Smooth muscle cell of the brain vasculature (primary cell): Measurements from ENCODE around the gene PSMD1.
"Not testable (repeated sequence)": the region's sequence is repeated elsewhere in the genome, so short reads cannot be mapped to it uniquely, and the experiment has no call there.

Experiments used
- DNase-seq: peaks from one replicate; pipeline ENCODE4 v3.0.0-alpha.2; 2012; ENCODE audit warnings: low read depth, low spot score

The PSMD1 gene

DNA sequence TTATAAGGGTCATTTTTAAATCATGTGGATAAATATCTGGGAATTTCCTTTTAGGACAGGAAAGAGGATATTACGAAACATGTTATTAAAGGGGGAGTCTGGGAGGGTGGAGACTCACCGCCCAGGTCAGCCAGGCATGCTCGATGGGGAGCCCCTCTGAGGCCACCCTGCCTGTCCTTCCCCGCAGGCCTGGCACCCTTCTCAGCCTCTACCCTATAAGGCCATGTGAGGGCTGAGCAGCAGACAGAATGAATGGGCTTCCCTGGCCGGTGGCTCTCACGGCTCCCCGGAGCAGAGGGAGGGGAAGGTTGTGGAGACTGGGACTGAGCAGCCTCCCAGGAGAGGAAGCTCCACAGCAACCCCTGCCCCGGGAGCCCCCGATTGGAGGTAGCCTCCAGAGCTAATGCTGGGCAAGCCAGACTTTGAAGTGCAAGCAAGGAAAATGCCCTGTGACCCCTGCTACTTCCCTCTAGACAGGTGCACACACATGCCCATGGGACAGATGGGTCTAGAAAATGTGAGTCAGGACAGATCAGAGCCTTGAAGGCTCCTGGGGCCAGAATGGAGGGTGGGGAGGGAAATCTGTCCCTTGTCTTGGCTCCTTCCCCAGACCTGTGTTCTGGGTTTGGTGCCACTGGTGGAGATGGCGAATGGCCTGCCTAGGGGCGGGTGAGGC is 128.5 kb downstream of the PSMD1 start:
- DNase-seq = no peak

DNA sequence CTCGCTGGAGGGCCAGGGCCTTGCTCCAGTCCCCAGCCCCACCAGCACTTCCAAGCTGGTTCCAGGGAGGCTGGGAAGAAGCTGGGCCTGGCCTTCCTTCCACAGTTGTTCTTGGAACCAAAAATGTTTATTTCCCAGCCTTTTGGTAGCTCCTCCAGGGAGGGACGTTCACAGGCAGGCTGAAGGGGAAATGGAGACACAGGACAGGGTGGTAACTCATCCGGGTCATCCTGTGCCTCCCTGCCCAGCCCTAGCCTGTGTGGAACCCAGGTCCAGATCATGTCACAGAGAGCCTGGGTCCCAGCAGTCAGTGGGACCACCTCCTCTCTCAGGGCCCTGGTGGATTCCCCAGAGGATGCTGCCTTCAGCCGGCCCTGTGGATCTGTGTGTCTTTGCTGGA is 129.2 kb downstream of the PSMD1 start:
- DNase-seq = no peak

DNA sequence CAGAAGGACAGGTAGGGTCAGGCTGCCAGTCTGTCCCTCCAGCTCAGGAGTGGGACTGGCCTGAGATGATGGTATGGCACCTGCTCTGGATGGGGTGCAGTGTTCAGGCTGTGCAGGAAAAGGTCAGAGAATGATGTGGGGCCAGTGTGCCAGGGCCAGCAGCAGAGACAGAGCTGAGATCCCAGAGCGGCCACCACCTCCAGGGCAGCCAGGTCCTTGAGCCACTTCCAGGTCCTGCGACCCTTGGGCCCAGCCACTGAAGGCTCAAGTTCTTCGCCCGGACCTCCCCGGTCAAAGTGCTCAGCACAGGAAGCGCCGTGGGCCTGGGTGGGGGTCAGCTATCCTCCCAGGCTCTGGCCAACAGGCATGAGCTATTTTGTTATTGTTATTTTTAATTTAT is 129.7 kb downstream of the PSMD1 start:
- DNase-seq = no peak

DNA sequence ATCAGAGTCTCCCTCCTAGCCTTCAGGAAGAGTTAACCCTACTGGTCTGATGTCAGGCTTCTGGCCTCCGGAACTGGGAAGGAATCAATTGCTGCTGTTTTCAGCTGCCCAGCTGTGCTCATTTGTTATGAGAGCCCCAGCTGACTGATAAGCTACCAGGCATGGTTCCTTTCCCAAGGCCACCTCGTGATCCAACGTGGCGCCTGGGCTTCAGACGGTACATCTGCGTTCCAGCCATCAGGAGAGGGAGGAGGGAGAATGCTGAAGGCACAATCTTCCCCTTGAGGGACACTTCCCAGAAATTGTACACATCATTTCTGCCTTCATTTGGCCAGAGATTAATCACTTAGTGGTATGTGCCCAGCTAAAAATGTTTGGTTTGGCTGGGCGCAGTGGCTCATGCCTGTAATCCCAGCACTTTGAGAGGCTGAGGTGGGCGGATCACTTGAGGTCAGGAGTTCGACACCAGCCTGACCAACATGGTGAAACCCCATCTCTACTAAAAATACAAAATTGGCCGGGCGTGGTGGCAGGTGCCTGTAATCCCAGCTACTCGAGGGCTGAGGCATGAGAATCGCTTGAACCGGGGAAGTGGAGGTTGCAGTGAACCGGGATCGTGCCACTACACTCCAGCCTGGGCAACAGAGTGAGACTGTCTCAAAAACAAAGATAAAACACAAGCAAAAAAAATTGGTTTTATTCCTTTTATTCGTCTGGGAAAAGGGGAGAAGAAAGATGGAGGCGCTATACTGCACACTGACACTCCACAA is 131.3 kb downstream of the PSMD1 start:
- no peak for DNase-seq

DNA sequence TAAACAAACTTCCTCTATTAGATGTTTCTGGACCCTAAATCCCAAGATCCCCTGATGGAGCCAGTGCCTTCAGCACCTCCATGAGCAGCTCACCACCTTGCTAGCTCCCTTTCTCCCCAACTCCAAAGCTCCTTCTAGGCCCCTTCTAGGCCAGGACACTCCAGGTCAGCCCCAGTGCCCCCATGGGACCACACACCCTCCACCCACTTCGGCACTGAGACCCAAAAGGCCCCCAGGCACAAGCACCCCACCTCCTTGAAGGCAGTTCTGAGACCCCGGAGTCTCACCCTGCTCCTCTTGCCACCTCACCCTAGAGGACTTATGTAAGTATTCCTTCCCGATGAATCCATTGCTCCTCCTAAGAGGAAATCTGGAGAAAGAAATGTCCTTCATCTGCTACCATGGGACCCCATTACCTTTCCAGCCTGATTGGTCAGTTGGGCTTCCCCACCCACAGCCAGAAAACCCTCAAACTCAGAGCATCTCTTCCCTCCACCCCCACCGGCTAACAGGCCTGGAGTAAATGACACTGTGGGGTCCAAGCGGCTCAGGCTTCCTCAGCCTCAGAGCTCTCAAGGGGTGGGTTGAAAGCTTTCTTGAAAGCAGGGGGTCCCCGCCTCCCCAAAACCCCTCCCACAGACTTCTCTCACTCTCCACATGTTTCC is 132.0 kb downstream of the PSMD1 start:
- no peak for DNase-seq

DNA sequence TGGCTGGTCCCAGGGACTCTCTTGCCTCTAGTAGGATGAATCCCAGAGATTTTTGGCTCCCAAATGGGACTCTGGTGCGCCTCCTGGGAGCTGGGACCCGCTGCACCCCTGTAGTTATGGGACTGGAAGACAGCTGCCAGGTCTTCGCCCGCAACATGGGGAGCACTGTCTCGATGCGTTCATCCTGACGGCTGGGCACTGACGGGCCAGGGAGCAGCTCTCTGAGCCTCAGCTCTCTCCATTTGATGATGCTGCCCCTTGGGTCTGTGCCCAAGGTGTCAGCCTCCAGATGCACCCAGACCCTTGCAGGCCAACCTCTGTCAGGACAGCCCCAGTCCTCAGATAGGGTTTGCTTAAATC is 132.5 kb downstream of the PSMD1 start:
- DNase-seq = no peak

DNA sequence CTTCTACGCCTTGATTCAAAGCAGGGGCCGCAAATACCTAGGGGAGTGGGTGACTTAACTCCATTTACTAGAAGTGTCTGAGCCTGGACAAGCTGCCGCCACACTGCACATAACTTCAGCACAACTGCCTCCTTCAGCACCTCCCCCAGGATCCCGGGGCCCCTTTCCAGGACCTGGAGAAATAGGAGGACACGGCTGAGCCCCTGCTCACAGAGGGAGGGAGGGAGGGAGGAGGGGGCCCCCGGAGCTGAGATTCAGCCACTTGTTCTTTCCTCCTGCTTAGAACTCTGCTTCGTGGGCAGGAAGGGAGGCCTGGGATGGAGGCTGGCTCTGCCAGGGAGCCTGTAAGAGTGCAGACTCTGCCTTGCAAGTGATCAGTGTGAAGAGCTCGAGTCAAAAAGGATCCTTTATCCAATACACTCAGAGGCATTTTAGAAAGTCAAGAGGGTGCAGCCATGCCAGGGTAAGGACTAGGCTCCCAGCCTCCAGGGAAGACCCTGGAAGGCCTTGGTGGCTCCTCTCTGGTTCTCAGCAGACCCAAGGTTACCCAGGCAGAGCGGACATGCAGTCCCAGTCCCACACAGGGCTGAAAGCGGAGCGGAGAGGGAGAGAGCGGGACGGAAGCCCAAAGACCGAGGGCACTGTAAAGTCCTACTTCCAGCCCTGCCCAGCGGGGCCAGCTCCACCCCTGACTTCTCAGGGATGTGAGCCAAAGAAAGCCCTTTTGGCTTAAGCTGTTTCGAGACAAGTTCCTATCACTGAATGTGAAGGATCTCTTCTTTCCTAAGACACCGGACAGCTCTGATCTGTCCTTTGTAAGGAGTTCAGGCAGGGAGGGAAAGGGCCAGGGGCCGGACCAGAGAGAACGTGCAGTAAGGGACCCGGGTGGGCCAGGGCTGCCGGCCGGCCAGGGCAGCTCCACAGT is 133.2 kb downstream of the PSMD1 start:
- no peak for DNase-seq

DNA sequence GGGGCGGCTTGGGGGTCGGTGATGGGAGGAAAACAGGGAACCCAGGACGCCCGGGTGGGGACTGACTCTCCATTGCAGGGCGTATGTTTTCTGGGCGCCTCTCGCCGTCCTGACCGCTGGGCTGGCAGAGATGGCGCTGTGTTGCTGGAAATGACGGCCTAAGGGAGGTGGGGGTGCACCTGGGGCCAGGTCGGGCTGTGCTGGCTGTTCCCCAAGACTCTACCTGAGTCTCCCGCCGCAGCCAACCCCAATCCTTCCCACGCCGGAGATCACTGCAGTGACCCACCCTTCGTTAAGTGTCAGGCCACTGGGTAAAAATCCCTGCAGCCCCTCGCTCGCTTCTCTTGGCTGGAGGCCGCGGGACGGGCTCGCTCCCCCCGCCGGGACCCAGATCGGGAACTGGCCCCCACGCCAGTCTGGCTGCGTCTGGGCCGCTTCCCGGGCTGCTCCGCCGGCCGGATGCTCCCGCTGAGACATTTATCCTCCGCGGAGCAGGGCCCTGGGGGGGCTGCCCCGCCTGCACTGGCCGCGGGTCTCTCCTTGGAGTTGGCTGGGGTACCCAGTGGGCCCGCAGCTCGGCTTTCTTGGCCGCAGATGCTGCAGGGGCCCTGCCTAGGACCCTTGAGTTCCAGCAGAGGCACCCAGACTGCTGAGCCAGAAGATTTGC is 134.0 kb downstream of the PSMD1 start:
- DNase-seq = no peak

DNA sequence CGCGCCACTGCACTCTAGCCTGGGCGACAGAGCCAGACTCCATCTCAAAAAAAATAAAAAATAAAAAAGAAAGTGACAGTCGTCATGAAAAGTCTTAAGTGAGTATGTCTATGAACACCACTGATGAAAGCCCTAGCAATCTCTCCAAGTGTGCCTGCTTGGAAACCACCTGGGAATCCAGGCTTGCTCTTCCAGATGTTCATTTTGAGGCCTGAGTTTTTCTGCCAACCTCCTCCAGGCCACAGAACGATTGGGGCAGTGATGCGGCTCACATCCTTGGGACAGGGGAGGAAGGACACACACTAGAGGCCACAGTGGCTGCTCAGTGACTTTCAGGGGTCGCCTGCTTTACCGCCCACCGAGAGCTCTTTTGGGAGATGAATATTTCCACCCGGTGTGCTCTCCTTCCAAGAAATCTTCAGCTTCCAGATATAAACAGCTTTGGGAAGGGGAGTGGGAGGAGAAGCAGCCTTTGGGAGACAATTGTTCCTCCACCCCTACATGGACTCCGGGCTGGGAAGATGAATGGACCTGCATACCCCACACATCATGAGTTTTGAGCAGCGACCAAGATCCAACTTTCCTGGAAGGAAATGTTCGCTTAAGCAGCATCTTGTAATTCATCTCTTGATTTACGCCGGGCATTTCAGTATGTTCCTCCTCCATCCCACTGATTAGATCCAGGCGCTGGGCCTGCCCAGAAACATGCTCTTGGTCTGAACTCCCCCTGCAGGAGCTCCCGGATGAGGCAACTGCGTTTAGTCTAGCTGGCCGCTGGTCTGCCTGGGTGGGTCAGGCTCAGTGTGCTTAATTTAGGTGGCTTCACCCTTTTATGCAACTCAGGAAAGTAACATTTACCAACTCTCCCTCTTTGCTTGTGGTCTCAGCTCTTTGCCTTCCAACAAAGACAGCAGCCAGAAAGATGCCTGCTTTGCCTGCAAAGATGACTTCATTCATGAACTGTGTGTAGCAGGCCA is 135.5 kb downstream of the PSMD1 start:
- DNase-seq = peak; percentile 81

DNA sequence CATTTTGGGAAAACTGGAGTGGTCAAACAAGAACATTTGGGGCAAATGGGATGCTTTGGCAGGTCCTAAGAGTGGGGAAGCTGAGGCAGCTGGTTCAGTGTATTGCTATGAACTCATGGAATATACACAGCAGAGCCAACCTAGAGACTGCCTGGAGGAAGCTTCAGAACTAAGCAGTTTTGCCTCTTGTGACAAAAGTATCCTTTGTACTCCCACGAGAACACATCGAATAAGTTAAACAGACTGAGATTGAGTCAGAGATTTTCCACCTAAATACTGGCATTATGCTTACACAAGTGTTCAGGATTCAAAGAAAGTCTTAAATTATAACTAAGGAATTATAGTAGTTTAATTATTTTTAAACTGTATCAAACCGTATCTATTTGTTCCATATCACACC is 136.5 kb downstream of the PSMD1 start:
- DNase-seq = no peak

DNA sequence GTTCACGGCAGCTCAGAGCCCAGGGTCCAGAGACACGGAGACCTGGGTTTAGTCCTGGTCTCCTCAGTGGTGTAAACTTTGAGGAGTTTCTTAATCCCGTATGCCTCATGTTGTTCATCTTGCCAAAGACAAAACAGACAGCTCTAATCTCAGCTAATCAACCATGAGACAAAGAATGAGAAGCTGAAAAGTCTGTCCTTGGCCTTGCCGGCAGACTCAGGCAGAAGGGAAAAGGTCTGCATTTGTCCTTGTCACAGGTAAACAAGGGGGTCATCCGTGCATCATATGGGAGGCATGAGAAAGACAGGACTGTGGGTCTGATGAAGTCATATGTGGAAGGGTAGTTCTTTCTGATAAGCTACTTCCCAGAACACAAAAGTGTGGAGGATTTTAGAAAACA is 139.9 kb downstream of the PSMD1 start:
- no peak for DNase-seq

DNA sequence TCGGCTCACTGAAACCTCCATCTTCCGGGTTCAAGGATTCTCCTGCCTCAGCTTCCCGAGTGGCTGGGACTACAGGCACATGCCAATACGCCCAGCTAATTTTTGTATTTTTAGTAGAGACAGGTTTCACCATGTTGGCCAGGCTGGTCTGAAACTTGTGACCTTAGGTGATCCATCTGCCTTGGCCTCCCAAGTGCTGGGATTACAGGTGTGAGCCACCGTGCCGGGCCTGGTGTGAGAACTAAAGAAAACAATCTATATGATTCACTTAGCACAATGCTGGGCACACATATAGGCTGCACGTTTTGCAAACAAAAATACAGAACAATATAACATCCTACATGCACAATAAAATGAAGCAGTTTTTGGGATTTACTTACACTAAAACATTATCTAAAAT is 140.5 kb downstream of the PSMD1 start:
- not testable (repeated sequence) for DNase-seq

DNA sequence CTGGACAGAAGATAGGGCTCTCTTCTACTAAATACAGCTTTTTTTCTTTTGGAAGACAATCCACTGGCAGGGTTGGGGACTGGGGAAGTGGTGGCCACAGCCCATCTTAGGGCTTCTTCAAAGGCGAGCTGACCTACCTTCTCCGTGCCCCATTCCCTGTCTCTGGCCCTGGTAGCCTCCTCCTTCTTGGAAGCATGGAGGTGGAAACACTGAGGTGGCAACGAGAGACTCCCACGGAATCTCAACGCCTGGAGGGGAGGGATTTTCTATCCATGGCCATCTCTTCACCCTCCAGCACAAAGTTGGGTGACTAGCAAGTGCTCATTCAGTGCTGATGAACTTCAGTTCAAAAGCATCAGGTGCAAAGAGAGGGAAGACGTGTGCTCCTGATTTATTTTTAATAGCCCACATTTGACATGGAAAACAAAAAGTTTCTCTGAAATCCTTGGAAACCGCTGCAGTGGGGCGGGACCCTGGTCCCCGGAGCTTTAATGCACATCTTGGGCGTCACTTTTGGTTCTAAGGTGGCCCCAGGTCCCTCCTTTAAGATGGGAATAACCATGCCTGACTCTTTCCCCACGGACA is 141.1 kb downstream of the PSMD1 start:
- DNase-seq = no peak

DNA sequence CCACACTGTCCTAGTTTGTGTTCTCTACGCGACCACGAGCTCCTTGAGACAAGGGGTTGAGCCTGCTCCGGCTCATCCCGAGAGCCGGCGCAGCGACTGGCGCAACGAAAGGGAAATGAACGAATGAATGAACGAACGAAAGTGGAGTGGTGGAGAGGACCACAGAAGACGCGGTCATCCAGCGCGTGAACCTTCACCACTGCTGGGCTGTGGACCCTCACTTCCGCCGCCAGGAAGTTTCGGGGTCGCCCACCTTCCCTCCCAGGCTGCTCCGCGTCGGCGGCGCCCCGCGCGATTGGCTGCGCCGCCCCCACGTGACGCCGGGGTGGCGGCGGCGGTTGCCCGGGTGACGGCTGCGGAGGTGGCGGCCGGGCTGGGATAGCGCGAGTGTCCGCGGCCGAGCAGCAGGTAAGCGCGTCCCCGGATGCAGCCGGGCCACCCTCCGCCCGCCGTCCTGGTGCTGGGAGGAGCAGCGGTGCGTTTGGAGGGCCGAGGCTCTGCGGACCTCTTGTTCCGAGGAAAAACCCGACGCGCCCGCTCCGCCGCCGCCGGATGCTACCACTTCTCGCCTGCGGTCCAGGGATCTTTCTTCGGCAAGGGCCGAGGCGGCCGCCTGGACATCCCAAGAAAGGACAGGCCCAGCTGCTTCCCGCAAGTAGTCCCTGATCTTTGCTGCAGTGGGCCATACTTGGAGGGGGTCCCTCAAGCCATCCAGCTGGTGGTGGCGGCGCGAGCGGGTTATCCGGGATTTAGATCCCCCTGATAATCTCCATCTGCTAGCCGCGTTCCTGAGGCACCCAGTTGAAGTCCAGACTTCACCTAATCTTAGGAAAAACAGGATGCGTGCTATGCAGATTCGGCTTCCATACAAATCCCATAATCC is 141.9 kb downstream of the PSMD1 start, which contains the start of gene ARMC9:
Gene ARMC9 (plus strand): TSS at position 341 of the 883 bp plus-strand sequence. CDS start 7,608 bp downstream, outside the sequence.
- no peak for DNase-seq

DNA sequence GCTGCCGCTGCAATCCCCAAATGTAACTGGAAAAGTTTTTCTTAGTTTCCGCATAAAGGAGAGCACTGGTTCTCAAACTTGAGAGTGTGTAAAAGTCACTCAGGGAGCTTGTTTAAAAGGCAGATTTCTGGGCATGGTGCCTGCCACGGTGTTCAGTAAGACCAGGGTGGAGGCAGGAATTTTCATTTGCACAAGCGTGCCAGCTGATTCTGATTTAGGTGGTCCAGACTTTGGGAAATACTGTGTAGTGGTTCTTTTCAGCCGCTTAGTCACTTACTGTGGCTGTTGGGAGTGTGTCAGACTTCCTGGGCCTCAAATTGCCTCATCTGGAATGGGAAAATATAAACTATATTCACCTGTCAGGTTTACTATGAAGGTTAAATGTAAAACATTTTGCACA is 142.6 kb downstream of the PSMD1 start:
- no peak for DNase-seq

DNA sequence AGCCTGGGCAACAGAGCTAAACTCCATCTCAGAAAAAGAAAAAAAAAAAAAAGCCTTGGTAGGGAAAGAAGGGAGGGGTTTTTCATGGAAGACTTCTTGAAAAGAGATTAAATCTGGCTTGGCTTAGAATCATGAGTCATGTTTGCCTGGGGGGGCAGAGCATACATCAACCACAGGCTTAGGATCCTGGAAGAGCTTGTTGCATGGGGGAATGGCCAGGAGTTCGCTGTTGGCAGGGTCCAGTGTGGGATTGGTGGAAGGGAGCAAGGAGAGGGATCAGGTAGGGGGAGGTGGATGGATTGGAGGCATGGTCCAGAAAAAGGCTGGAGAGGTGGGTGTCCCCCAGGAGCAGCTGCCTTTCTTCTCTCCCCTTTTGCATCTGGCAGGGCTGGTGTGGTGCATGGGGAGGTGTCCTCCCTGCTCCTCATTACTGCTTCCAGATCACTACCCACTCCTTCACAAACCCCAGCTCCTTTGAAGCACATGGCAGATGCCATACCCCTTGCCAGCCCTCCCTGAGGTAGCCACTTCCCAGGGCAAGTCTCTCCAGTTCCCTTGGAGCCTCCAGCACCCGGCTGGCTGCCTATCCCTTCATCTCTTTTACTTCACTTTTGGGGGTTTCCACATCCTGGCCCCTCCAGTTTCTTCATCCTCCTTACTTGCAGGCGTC is 144.3 kb downstream of the PSMD1 start:
- DNase-seq = no peak

DNA sequence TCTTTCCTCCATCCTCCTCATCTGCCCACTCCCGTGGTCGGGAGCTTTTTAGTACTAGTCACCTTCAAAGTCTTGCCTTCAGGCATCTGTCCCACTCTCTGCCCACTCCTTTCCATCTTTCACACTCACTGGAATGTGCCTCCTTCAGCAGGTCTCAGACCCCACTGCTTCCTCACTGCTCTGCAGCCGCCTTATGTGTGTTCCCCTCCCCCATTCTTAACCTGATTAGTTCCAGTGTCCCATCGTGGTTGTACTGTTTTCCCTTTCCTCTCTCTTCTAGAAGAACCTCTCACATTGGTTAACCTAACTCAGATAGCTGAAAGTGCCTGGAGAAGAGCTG is 144.8 kb downstream of the PSMD1 start:
- no peak for DNase-seq

DNA sequence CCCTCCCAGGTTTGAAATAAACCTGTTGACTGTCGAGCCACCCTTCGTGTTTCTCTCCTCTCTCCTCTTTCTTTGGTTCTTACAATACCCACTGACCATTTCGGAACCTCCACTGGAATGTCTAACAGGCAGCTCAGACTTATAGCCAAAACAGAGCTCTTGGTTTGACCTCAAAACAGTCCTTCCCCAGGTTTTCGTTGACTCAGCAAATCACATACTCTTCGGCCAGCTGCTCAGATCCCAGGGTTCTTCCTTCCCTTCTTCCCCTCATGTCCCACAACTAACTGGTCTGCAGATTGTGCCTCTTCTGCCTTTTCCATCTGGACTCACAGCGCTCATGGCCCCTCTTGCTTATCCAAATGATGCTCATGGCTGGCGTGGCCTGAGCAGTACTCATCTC is 146.4 kb downstream of the PSMD1 start:
- DNase-seq = no peak
